Uterus (tissue), 4 donors: ENCODE results near the gene ZNF680. TPM values are rescaled to one million over a fixed set of nuclear protein-coding genes. Genes with fewer than 3 reads are reported as not detected.

Experiments
- DNase-seq, 2 donors: peaks; one replicate each; pipeline ENCODE4 v3.0.0-alpha.2; 2019 to 2020
- H3K27ac ChIP-seq, 2 donors: fragments of 200-600 bp; sonication (generic); 1 replicate in 1 of 2; 2 replicates in 1 of 2; pipeline ENCODE4 v1.5.1; 2016 to 2018
- H3K27me3 ChIP-seq, 2 donors: fragments of 200-600 bp; sonication (generic); one replicate each; pipeline ENCODE4 v1.5.1; 2018 to 2019; ENCODE audit warnings: control low read depth in 1 of 2
- H3K36me3 ChIP-seq, 2 donors: fragments of 200-600 bp; sonication (generic); one replicate each; pipeline ENCODE4 v1.5.1; 2019; ENCODE audit warnings: control low read depth in 1 of 2
- H3K4me1 ChIP-seq, 2 donors: fragments of 200-600 bp; sonication (generic); one replicate each; pipeline ENCODE4 v1.5.1; 2018 to 2019; ENCODE audit warnings: control low read depth in 1 of 2
- H3K4me3 ChIP-seq, 2 donors: fragments of 200-600 bp; sonication (generic); 1 replicate in 1 of 2; 2 replicates in 1 of 2; pipeline ENCODE4 v1.5.1; 2018 to 2019; ENCODE audit warnings: mild to moderate bottlenecking in 1 of 2
- H3K9me3 ChIP-seq, 2 donors: fragments of 200-600 bp; sonication (generic); one replicate each; pipeline ENCODE4 v1.5.1; 2019; ENCODE audit warnings: control low read depth in 1 of 2
- POLR2A ChIP-seq, 2 donors: fragments of 450-650 bp; IDR thresholded peaks; one replicate each; pipeline ENCODE4 v1.6.1; 2016; ENCODE audit warnings: antibody characterized with exemption in 2 of 2, mild to moderate bottlenecking in 1 of 2, moderate library complexity in 1 of 2
- intact Hi-C: fragments of 100-400 bp; cut with DNase I; formaldehyde crosslinking; loops from one replicate; pipeline ENCODE4 v1.15.1; 2023; ENCODE audit warnings: low total_unique reads
- total RNA-seq, 4 donors: library from RNA; depleted of rRNA in 3 of 4; stranded (reverse); fragments of >200 nt in 3 of 4; gene quantifications; one replicate each; pipeline versions ENCODE4 v1.1.0 to v1.2.4, GENCODE V29; 2014 to 2023
- TF ChIP-seq, protein P1 (sequence below), 4 experiments: fragments of 200-600 bp in 2 of 4; fragments of 450-650 bp in 2 of 4; sonication (generic) in 2 of 4; IDR thresholded peaks; one replicate each; pipeline ENCODE4 v1.5.1; 2016 to 2019; ENCODE audit warnings: antibody characterized with exemption in 4 of 4, mild to moderate bottlenecking in 2 of 4, moderate library complexity in 1 of 4
- donor health status: DM: yes; HTN: yes; CAD: no.

The ZNF680 gene
- total RNA-seq, 4 donors from 2014 or later, result 5.1 to 47.2 (median 21.3) TPM

DNA sequence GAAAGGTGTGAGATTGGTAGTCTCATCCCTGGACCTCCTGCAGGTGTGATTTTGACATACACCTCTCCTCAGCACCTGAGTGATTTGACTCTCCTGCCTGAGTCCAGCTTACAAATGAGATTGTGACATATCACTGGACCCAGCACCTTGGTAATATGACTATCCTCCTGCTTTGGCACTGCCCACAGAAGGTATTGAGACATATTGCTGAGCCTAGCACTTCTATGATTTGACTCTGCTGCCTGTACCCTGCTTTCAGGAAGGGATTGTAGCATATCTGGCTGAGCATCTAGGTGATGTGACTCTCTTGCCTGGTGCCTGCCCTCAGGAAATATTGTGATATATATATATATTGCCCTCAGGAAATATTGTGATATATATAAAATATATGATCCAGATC is 43.5 kb upstream of the ZNF680 start:
- intact Hi-C loops, result no loop called here
- Histone ChIP-seq H3K4me1 (no peaks in the 10 kb centered on the region), H3K4me3 (no peak overlapping the region), H3K36me3 (no peaks in the 10 kb centered on the region), H3K27ac (no peak overlapping the region), H3K9me3 (no peaks in the 10 kb centered on the region), H3K27me3 (no peaks in the 10 kb centered on the region)
- TF ChIP-seq, protein P1, sequence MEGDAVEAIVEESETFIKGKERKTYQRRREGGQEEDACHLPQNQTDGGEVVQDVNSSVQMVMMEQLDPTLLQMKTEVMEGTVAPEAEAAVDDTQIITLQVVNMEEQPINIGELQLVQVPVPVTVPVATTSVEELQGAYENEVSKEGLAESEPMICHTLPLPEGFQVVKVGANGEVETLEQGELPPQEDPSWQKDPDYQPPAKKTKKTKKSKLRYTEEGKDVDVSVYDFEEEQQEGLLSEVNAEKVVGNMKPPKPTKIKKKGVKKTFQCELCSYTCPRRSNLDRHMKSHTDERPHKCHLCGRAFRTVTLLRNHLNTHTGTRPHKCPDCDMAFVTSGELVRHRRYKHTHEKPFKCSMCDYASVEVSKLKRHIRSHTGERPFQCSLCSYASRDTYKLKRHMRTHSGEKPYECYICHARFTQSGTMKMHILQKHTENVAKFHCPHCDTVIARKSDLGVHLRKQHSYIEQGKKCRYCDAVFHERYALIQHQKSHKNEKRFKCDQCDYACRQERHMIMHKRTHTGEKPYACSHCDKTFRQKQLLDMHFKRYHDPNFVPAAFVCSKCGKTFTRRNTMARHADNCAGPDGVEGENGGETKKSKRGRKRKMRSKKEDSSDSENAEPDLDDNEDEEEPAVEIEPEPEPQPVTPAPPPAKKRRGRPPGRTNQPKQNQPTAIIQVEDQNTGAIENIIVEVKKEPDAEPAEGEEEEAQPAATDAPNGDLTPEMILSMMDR (IDR thresholded peaks at IDR 0.05), result no peak
- TF ChIP-seq POLR2A (IDR thresholded peaks at IDR 0.05), result no peak
- no peak for DNase-seq

DNA sequence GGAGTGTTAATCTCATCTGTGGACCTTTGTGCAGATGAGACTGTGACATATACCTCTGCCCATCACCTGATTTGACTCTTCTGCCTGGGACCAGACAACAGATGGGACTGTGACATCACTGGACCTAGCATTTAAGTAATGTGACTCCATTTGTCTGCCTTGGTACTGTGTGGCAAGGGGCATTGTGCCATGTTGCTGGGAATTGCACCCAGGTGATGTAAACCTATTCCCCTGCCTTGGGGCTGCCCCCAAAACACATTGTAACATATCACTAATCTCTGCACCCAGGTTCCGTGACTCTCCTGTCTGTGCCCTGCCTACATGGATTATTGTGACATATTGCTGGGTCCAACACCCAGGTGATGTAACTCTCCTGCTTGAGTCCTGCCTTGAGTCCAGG is 40.4 kb upstream of the ZNF680 start:
- no peaks in the 10 kb centered on the region for H3K27me3 ChIP-seq
- no peak overlapping the region for H3K27ac ChIP-seq
- DNase-seq, result no peak
- intact Hi-C loops, result no loop called here
- no peaks in the 10 kb centered on the region for H3K36me3 ChIP-seq
- no peaks in the 10 kb centered on the region for H3K9me3 ChIP-seq
- TF ChIP-seq, protein P1 (IDR thresholded peaks at IDR 0.05), result no peak
- no peak for TF ChIP-seq POLR2A (IDR thresholded peaks at IDR 0.05)
- H3K4me1 ChIP-seq, result no peaks in the 10 kb centered on the region
- H3K4me3 ChIP-seq, result no peak overlapping the region

DNA sequence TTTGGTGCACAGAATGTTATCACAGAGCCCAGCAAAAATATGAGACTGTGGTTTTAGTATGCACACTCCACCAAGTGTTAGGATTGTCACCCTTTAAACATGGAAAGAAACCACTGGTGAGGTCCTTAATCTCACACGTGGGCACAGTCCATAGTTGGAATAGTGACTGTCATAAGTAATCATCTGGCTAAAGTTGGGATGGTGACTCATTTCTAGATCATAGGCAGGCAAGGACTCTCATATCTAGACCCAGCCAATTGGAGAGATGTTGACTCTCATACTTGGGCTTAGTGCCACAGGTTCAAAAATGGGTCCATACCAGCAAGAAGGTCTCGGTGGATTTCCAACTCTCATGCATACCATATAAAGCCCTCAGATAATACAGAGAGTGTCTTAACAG is 39.6 kb upstream of the ZNF680 start:
- no peaks in the 10 kb centered on the region for H3K9me3 ChIP-seq
- intact Hi-C loops, result no loop called here
- H3K4me1 ChIP-seq, result no peaks in the 10 kb centered on the region
- no peak for DNase-seq
- no peak overlapping the region for H3K4me3 ChIP-seq
- H3K27me3 ChIP-seq, result no peaks in the 10 kb centered on the region
- H3K27ac ChIP-seq, result no peak overlapping the region
- TF ChIP-seq, protein P1 (IDR thresholded peaks at IDR 0.05), result no peak
- H3K36me3 ChIP-seq, result no peaks in the 10 kb centered on the region

DNA sequence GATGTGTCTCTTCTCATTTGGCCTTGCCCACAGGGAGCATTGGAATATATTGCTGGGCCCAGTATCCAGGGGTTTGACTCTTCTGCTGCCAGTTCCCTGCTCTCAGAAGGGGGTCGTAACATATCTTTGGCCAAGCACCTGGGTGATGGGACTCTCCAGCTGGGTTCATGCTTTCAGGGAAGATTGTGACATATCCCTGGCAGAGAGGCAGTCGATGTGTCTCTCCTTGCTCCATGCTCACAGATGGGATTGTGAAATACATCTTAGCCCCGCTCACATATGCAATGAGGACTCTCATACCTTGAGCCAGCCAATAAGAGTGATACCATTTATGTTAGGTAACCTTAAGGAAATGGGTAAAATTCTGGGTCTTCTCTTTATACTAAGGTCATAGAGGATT is 39.2 kb upstream of the ZNF680 start:
- Histone ChIP-seq H3K27me3 (no peaks in the 10 kb centered on the region), H3K4me3 (no peak overlapping the region), H3K36me3 (no peaks in the 10 kb centered on the region), H3K9me3 (no peaks in the 10 kb centered on the region), H3K4me1 (no peaks in the 10 kb centered on the region), H3K27ac (no peak overlapping the region)
- no peak for DNase-seq
- intact Hi-C loops, result no loop called here
- no peak for TF ChIP-seq POLR2A (IDR thresholded peaks at IDR 0.05)
- TF ChIP-seq, protein P1 (IDR thresholded peaks at IDR 0.05), result no peak

DNA sequence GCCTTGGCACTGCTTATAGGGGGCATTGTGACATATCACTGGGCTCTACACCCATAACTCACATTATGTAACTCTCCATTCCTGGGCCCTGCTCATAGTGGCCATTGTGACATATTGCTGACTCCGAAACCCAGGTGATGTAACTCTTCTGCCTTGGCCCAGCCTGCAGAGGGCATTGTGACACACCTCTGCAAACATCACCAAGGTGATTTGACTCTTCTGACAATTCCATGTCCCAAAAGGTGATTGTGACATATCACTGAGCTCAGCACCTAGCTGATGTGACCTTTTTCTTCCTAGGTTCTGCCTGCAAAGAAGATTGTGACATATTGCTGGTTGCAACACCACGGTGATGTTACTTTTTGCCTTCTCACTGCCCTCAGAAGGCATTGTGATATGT is 36.5 kb upstream of the ZNF680 start:
- DNase-seq, result no peak

More for the DNA sequence above, 36.5 kb upstream of the ZNF680 start:
- Histone ChIP-seq H3K9me3 (no peaks in the 10 kb centered on the region), H3K36me3 (no peaks in the 10 kb centered on the region), H3K27ac (no peak overlapping the region), H3K4me1 (no peaks in the 10 kb centered on the region), H3K4me3 (no peak overlapping the region), H3K27me3 (no peaks in the 10 kb centered on the region)
- intact Hi-C loops, result no loop called here
- TF ChIP-seq, protein P1 (IDR thresholded peaks at IDR 0.05), result no peak
- no peak for TF ChIP-seq POLR2A (IDR thresholded peaks at IDR 0.05)
